Measurements from ENCODE around the gene KLHDC1.

KLHDC1 gene

GRCh38 chr14:49679271-49679670, 13.6 kb upstream of the KLHDC1 start:
- Histone ChIP-seq H3K9me3 (replicated peaks in 1 of 2; ENCODE audit: control insufficient read depth in 2 of 2, insufficient read depth in 1 of 2, low read depth in 1 of 2, low read length in 2 of 2) (peaks cover 0 to 2% of the 10 kb centered on the region in 2 donors), H3K79me1 (ENCODE audit: low read depth, low read length) (no peaks in the 10 kb centered on the region), H2BK12ac (ENCODE audit: low read length) (no peak overlapping the region), H2AK5ac (ENCODE audit: low read depth, low read length) (no peak overlapping the region), H2BK120ac (ENCODE audit: low read depth, low read length) (no peak overlapping the region), H3K27ac (replicated peaks; ENCODE audit: low read length) (no peak overlapping the region), H3K14ac (ENCODE audit: low read length) (no peak overlapping the region), H4K91ac (ENCODE audit: low read depth, low read length, poor library complexity) (no peak overlapping the region), H3K18ac (ENCODE audit: low read length) (no peak overlapping the region), H2BK15ac (ENCODE audit: low read length) (no peak overlapping the region), H3K23ac (ENCODE audit: low read depth, low read length, poor library complexity) (no peak overlapping the region), H3K9ac (ENCODE audit: low read depth, low read length, poor library complexity) (no peak overlapping the region), H4K8ac (ENCODE audit: low read depth, low read length) (no peak overlapping the region), H3K4me1 (ENCODE audit: control insufficient read depth in 2 of 2, insufficient read depth in 1 of 2, low read depth in 1 of 2, low read length in 2 of 2) (no peaks in the 10 kb centered on the region), H3K27me3 (ENCODE audit: control insufficient read depth in 3 of 3, insufficient read depth in 3 of 3, low read depth in 1 of 3, low read length in 3 of 3) (no peaks in the 10 kb centered on the region), H2BK5ac (ENCODE audit: low read length) (no peak overlapping the region), H3K36me3 (replicated peaks in 1 of 2; ENCODE audit: control insufficient read depth in 2 of 2, insufficient read depth in 2 of 2, low read length in 2 of 2) (peaks cover 12 to 93% of the 10 kb centered on the region in 2 donors), H2AFZ (ENCODE audit: low read length) (no peak overlapping the region), H3K4me2 (ENCODE audit: insufficient read depth, low read length, poor library complexity, severe bottlenecking) (no peak overlapping the region), H3K4me3 (ENCODE audit: low read length in 2 of 2) (no peak overlapping the region), H3K4ac (ENCODE audit: low read length) (no peak overlapping the region)
- no CpG with 5 or more reads among the region's 2 CpGs for WGBS, 2 donors (ENCODE audit: extremely low coverage in 2 of 2, insufficient read length in 2 of 2, insufficient replicate concordance in 1 of 2)
- no peak for DNase-seq (ENCODE audit: low spot score)

- H2AK5ac ChIP-seq (ENCODE audit: low read depth, low read length): no peak overlapping the region
- H2BK12ac ChIP-seq (ENCODE audit: low read length): no peak overlapping the region
- H2BK120ac ChIP-seq (ENCODE audit: low read depth, low read length): no peak overlapping the region
- H3K9ac ChIP-seq (ENCODE audit: low read depth, low read length, poor library complexity): no peak overlapping the region
- no peaks in the 10 kb centered on the region for H3K9me3 ChIP-seq (replicated peaks in 1 of 2; ENCODE audit: control insufficient read depth in 2 of 2, insufficient read depth in 1 of 2, low read depth in 1 of 2, low read length in 2 of 2)
- no peak overlapping the region for H3K27ac ChIP-seq (replicated peaks; ENCODE audit: low read length)
- H3K4ac ChIP-seq (ENCODE audit: low read length): no peak overlapping the region
- WGBS, 2 donors (ENCODE audit: extremely low coverage in 2 of 2, insufficient read length in 2 of 2, insufficient replicate concordance in 1 of 2): no CpG with 5 or more reads among the region's 4 CpGs
- peaks cover 3 to 7% of the 10 kb centered on the region in 2 donors for H3K4me1 ChIP-seq (ENCODE audit: control insufficient read depth in 2 of 2, insufficient read depth in 1 of 2, low read depth in 1 of 2, low read length in 2 of 2)
- peaks cover 2 to 38% of the 10 kb centered on the region in 2 donors for H3K36me3 ChIP-seq (replicated peaks in 1 of 2; ENCODE audit: control insufficient read depth in 2 of 2, insufficient read depth in 2 of 2, low read length in 2 of 2)
- H2BK15ac ChIP-seq (ENCODE audit: low read length): no peak overlapping the region
- H3K14ac ChIP-seq (ENCODE audit: low read length): no peak overlapping the region
- no peak overlapping the region for H4K91ac ChIP-seq (ENCODE audit: low read depth, low read length, poor library complexity)
- H3K4me2 ChIP-seq (ENCODE audit: insufficient read depth, low read length, poor library complexity, severe bottlenecking): no peak overlapping the region
- H2AFZ ChIP-seq (ENCODE audit: low read length): no peak overlapping the region
- peaks cover 0 to 4% (median 0%) of the 10 kb centered on the region in 3 experiments for H3K27me3 ChIP-seq (ENCODE audit: control insufficient read depth in 3 of 3, insufficient read depth in 3 of 3, low read depth in 1 of 3, low read length in 3 of 3)
- H3K23ac ChIP-seq (ENCODE audit: low read depth, low read length, poor library complexity): no peak overlapping the region
- H3K4me3 ChIP-seq (ENCODE audit: low read length in 2 of 2): no peak overlapping the region
- no peak overlapping the region for H4K8ac ChIP-seq (ENCODE audit: low read depth, low read length)
- H3K18ac ChIP-seq (ENCODE audit: low read length): no peak overlapping the region
- H2BK5ac ChIP-seq (ENCODE audit: low read length): no peak overlapping the region
- DNase-seq (ENCODE audit: low spot score): no peak
- peaks cover 3% of the 10 kb centered on the region for H3K79me1 ChIP-seq (ENCODE audit: low read depth, low read length)
These were observed 6.5 kb upstream of the KLHDC1 start for GRCh38 chr14:49686425-49686824.

DNA sequence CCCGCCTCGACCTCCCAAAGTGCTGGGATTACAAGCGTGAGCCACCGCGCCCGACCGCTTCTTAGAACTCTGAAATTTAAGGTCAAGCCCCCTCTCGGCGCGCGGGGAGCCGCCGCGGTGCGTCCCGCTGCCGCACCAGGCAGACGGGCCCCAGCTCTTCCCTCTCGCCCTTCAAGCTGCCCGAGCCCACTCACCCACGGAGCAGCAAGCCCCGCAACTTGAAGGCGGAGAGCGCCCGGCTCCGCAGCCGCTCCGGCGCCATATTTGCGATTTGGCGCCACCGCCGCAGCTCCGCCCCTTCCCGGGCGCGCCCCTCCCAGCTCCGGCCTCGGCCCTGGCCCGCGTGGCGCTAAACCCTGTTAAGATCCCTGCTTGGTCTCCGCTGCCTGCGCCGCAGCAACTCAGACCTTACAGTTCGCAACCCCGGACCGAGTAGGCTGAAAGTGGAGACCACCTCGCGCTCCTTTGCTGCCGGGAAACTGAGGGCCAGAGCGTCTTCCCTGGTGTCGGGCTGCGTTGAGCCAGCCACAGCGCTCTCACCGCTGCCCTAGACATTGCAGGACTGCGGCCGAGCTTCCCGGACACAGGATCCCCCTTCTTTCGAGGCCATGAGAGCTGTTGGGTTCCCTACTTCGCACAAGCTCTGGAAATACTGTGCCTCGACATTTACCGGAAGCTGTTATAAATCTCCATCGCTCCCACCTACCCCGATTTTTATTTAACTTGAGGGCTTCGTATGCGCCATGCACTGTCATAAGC, 4.8 kb upstream of the KLHDC1 start, which contains the start of gene POLE2:
TSS of gene POLE2 (minus strand) at position 273 of the 759 bp plus-strand sequence. CDS start at position 262, 11 bp downstream.
- H4K91ac ChIP-seq (ENCODE audit: low read depth, low read length, poor library complexity): peak within 1 kb of the TSS; percentile 85
- peak within 1 kb of the TSS; percentile 91 for H3K27ac ChIP-seq (replicated peaks; ENCODE audit: low read length)
- H3K79me1 ChIP-seq (ENCODE audit: low read depth, low read length): peaks cover 3% of the 10 kb centered on the region
- peak within 1 kb of the TSS; percentile 97 for H2BK5ac ChIP-seq (ENCODE audit: low read length)
- peak within 1 kb of the TSS; percentile 93 for H3K9ac ChIP-seq (ENCODE audit: low read depth, low read length, poor library complexity)
- H2AFZ ChIP-seq (ENCODE audit: low read length): peak within 1 kb of the TSS; percentile 94
- no peak within 1 kb of the TSS for H2AK5ac ChIP-seq (ENCODE audit: low read depth, low read length)
- H3K4me3 ChIP-seq (ENCODE audit: low read length in 2 of 2): peak within 1 kb of the TSS; percentile 83 to 98
- peak within 1 kb of the TSS; percentile 99 for H3K18ac ChIP-seq (ENCODE audit: low read length)
- H2BK12ac ChIP-seq (ENCODE audit: low read length): peak within 1 kb of the TSS; percentile 97
- peak; percentile 69 for DNase-seq (ENCODE audit: low spot score)
- H2BK15ac ChIP-seq (ENCODE audit: low read length): peak within 1 kb of the TSS; percentile 79
- H3K23ac ChIP-seq (ENCODE audit: low read depth, low read length, poor library complexity): peak within 1 kb of the TSS; percentile 85
- peaks cover 3 to 7% of the 10 kb centered on the region in 2 donors for H3K4me1 ChIP-seq (ENCODE audit: control insufficient read depth in 2 of 2, insufficient read depth in 1 of 2, low read depth in 1 of 2, low read length in 2 of 2)
- H3K14ac ChIP-seq (ENCODE audit: low read length): peak within 1 kb of the TSS; percentile 94
- peak within 1 kb of the TSS; percentile 43 for H4K8ac ChIP-seq (ENCODE audit: low read depth, low read length)
- H3K36me3 ChIP-seq (replicated peaks in 1 of 2; ENCODE audit: control insufficient read depth in 2 of 2, insufficient read depth in 2 of 2, low read length in 2 of 2): peaks cover 0 to 22% of the 10 kb centered on the region in 2 donors
- no CpG with 5 or more reads among the region's 67 CpGs for WGBS, 2 donors (ENCODE audit: extremely low coverage in 2 of 2, insufficient read length in 2 of 2, insufficient replicate concordance in 1 of 2)
- peak within 1 kb of the TSS; percentile 57 for H3K4me2 ChIP-seq (ENCODE audit: insufficient read depth, low read length, poor library complexity, severe bottlenecking)
- peaks cover 0 to 7% (median 0%) of the 10 kb centered on the region in 3 experiments for H3K27me3 ChIP-seq (ENCODE audit: control insufficient read depth in 3 of 3, insufficient read depth in 3 of 3, low read depth in 1 of 3, low read length in 3 of 3)
- no peaks in the 10 kb centered on the region for H3K9me3 ChIP-seq (replicated peaks in 1 of 2; ENCODE audit: control insufficient read depth in 2 of 2, insufficient read depth in 1 of 2, low read depth in 1 of 2, low read length in 2 of 2)
- peak within 1 kb of the TSS; percentile 38 for H3K4ac ChIP-seq (ENCODE audit: low read length)
- H2BK120ac ChIP-seq (ENCODE audit: low read depth, low read length): peak within 1 kb of the TSS; percentile 96

GRCh38 chr14:49688701-49689030, 4.3 kb upstream of the KLHDC1 start:
- H3K27me3 ChIP-seq (ENCODE audit: control insufficient read depth in 3 of 3, insufficient read depth in 3 of 3, low read depth in 1 of 3, low read length in 3 of 3): peaks cover 0 to 7% (median 0%) of the 10 kb centered on the region in 3 experiments
- peak overlapping the region; percentile 79 for H2BK15ac ChIP-seq (ENCODE audit: low read length)
- H3K4ac ChIP-seq (ENCODE audit: low read length): no peak overlapping the region
- H3K9ac ChIP-seq (ENCODE audit: low read depth, low read length, poor library complexity): no peak overlapping the region
- peaks cover 0 to 17% of the 10 kb centered on the region in 2 donors for H3K36me3 ChIP-seq (replicated peaks in 1 of 2; ENCODE audit: control insufficient read depth in 2 of 2, insufficient read depth in 2 of 2, low read length in 2 of 2)
- H3K18ac ChIP-seq (ENCODE audit: low read length): no peak overlapping the region
- no peak overlapping the region for H3K27ac ChIP-seq (replicated peaks; ENCODE audit: low read length)
- no peak overlapping the region for H4K8ac ChIP-seq (ENCODE audit: low read depth, low read length)
- DNase-seq (ENCODE audit: low spot score): no peak
- H3K79me1 ChIP-seq (ENCODE audit: low read depth, low read length): peaks cover 3% of the 10 kb centered on the region
- H3K4me2 ChIP-seq (ENCODE audit: insufficient read depth, low read length, poor library complexity, severe bottlenecking): peak overlapping the region; percentile 57
- H4K91ac ChIP-seq (ENCODE audit: low read depth, low read length, poor library complexity): no peak overlapping the region
- H2BK5ac ChIP-seq (ENCODE audit: low read length): peak overlapping the region; percentile 97
- H3K9me3 ChIP-seq (replicated peaks in 1 of 2; ENCODE audit: control insufficient read depth in 2 of 2, insufficient read depth in 1 of 2, low read depth in 1 of 2, low read length in 2 of 2): no peaks in the 10 kb centered on the region
- H3K4me3 ChIP-seq (ENCODE audit: low read length in 2 of 2): peak overlapping the region in 1 of 2 donors; percentile 83
- no peak overlapping the region for H3K23ac ChIP-seq (ENCODE audit: low read depth, low read length, poor library complexity)
- H2AFZ ChIP-seq (ENCODE audit: low read length): peak overlapping the region; percentile 94
- H3K14ac ChIP-seq (ENCODE audit: low read length): no peak overlapping the region
- H2AK5ac ChIP-seq (ENCODE audit: low read depth, low read length): no peak overlapping the region
- no CpG with 5 or more reads among the region's 8 CpGs for WGBS, 2 donors (ENCODE audit: extremely low coverage in 2 of 2, insufficient read length in 2 of 2, insufficient replicate concordance in 1 of 2)
- H3K4me1 ChIP-seq (ENCODE audit: control insufficient read depth in 2 of 2, insufficient read depth in 1 of 2, low read depth in 1 of 2, low read length in 2 of 2): peaks cover 3 to 7% of the 10 kb centered on the region in 2 donors
- H2BK12ac ChIP-seq (ENCODE audit: low read length): no peak overlapping the region
- no peak overlapping the region for H2BK120ac ChIP-seq (ENCODE audit: low read depth, low read length)

Data from neuronal stem cell (in vitro differentiated cells).